Measurements from ENCODE around the gene N4BP2L1.

DNA sequence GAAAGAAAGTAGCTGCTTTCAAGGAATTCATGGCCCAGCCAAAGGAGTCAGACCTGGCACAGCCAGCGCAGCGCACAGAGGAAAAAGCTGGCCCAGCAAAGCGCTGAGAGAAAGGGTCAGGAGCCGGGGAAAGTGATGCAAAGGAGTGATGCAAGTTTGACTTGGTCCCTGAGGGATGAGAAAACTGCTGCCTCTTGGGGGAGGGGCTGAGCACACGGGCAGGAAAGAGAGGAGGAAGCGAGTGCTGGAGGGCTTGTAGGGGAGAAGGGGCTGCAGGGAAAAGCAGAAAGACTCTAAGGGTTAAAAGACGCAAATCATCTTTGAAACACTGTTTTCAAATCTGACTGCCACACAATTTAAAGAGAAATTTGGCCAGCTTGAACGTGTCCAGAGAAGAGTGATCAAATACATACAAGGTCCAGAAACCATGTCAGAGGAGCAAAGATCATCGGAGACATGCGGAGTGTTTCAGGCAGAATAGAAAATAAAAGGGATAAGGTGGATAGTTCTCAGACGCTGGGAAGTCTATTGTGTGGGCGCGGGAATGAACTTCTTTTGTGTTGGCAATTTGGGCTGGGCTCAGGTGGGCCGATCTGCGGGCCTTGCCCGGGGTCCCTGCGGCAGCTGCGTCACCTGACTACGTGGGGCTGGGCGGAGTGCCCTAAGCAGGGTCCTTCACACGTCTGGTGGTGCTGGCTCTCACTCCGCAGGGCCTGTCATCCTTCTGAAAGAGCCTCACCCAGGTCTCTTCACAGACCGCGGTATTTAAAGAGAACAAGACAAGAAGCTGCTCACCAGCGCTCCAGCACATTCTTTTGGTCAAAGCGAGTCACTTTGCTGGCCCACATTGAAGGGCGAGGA lies 18.1 kb downstream of the N4BP2L1 start:
- no peak for TF ChIP-seq EZH2phosphoT487 (IDR thresholded peaks at IDR 0.05)
- TF ChIP-seq, protein P1, sequence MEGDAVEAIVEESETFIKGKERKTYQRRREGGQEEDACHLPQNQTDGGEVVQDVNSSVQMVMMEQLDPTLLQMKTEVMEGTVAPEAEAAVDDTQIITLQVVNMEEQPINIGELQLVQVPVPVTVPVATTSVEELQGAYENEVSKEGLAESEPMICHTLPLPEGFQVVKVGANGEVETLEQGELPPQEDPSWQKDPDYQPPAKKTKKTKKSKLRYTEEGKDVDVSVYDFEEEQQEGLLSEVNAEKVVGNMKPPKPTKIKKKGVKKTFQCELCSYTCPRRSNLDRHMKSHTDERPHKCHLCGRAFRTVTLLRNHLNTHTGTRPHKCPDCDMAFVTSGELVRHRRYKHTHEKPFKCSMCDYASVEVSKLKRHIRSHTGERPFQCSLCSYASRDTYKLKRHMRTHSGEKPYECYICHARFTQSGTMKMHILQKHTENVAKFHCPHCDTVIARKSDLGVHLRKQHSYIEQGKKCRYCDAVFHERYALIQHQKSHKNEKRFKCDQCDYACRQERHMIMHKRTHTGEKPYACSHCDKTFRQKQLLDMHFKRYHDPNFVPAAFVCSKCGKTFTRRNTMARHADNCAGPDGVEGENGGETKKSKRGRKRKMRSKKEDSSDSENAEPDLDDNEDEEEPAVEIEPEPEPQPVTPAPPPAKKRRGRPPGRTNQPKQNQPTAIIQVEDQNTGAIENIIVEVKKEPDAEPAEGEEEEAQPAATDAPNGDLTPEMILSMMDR (IDR thresholded peaks at IDR 0.05) = no peak

All from neural progenitor cell (in vitro differentiated cells).